D721Med (cell line): ENCODE data around the gene TMEM17.

Experiments used
- DNase-seq: peaks from one replicate; pipeline ENCODE4 v3.0.0; 2011; ENCODE audit warnings: low spot score; ENCODE audit not compliant: insufficient read length
- FAIRE-seq: peaks from 2 replicates; lab custom pipeline; 2011; peaks lifted over from hg19 to GRCh38; lab: Jason Lieb, UNC
- CTCF ChIP-seq: IDR thresholded peaks from 2 replicates; pipeline ENCODE4 v1.5.1; 2012; ENCODE audit warnings: mild to moderate bottlenecking, control low read depth; ENCODE audit not compliant: insufficient read depth; ENCODE audit errors: missing control alignments

Gene TMEM17, protein sequence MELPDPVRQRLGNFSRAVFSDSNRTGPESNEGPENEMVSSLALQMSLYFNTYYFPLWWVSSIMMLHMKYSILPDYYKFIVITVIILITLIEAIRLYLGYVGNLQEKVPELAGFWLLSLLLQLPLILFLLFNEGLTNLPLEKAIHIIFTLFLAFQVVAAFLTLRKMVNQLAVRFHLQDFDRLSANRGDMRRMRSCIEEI

DNA sequence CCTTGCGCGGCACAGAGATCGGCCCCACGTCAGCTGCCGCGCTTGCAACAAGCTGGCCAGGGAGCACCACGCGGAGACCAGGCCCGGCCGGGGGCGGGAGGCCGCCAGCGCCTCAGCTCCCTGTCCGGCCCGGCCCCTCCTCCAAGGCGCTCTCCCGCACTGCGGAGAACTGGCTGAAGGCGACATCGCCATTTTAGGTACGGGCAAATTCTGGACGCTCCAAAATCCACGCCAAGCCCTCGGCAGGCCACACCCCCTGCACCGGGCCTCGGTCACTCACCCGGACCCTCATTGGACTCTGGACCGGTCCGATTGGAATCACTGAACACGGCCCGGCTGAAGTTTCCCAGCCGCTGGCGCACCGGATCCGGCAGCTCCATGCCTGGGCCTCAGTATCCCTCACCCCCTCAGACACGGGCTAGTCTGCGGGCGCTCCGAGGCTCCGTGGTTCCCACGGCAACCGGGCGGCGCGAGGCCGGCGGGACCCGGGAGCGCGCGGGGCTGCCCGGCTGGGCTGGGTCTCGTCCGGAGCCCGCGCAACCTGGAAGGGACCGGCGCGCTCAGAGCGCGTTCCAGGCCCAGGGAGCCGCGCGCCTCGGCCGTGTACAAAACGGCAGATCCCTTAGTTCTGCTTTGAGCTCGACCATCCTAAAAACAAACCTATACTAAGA, at the start of gene TMEM17:
TSS of gene TMEM17 (minus strand) at position 446 of the 671 bp plus-strand sequence. CDS start at position 380, 66 bp downstream.
- TF ChIP-seq CTCF: no peak
- DNase-seq (peak; percentile 27), FAIRE-seq (no peak)

DNA sequence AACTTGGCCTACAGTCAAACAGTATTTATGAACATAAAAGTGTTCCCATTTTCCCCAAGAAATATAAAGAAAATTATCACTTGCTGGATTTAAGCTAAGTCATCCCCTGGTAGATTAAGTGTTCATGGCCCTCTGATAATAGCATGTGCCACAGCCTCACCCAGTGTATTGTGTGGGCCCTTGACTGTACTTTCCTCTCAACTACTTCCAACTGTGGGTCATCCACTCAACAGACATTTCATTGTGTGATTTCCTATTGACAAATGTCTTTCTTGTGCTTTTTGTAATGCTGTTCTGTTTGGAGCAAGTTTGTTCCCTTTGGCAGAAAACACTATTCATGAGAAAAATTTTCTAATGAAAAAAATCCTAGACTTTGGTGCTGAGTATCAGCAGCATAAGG, 48.4 kb upstream of the TMEM17 start:
- TF ChIP-seq CTCF: no peak
- FAIRE-seq (no peak), DNase-seq (no peak)

- peak; percentile 35 for FAIRE-seq
- no peak for DNase-seq
- no peak for TF ChIP-seq CTCF
Measured at GRCh38 chr2:62550461-62550860, 44.5 kb upstream of the TMEM17 start.

DNA sequence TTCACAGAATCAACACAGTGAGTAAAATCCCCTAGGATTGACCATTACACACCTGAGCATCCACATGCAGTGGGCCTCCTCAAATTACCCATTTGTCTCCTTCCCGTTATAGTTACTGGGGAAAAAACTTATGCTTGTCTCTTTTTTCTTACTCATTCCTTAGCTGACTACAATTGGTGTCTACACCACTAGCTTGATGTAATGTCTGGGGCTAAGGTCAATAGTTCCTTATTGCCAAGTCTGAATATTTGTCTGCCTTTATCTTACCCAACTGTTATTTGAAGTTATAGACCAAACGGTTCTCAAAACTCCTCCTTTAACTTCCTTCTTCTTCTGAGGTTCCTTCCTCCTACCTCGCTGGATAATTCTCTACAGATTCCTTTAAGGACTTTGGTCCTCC, 41.9 kb upstream of the TMEM17 start:
- TF ChIP-seq CTCF: no peak
- DNase-seq: no peak
- FAIRE-seq: no peak

GRCh38 chr2:62545261-62545660, 39.3 kb upstream of the TMEM17 start:
- DNase-seq (no peak), FAIRE-seq (no peak)
- no peak for TF ChIP-seq CTCF

DNA sequence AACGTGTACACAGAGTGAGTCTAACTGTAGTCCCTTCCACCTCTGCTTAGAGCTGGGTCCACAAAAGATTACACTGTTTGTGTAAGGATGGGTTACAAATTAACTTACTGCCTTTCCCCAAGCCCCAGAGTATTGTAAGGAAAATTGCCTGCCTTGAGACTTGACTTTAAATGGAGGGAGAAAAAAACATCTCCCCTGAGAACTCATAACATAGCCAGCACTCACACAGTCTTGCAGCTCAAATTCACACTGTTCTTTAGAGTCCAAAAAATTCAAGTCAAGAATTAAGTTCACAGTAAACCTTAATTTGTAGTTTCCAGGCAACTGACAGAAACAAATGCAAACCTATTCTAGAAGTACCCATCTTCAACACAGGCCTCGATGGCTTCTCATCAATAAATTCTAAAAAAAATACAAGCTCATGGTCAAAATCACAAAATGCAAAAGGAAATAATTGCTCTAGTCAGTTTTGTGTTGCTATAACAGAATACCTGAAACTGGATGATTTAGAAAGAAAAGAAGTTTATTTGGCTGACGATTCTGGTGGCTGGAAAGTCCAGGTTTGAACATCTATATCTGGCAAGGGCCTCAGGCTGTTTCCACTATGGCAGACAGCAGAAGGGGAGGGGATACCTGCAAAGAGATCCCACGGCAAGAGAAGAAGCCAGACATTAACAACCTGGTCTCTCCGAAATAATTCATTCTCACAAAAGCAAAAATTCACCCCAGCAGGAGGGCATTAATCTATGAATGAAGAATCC, 34.6 kb upstream of the TMEM17 start:
- FAIRE-seq: no peak
- DNase-seq: no peak
- no peak for TF ChIP-seq CTCF
